DND-41 (cell line): ENCODE results near the gene KCNIP1.

ENCODE experiments used
- ATAC-seq: fragments of 200-7000 bp; cut with Tn5 transposase; 3 replicates; pipeline ENCODE4 v1.9.1; 2021; ENCODE audit warnings: low read depth; ENCODE audit not compliant: insufficient read depth
- DNase-seq: peaks from one replicate; pipeline ENCODE4 v3.0.0-alpha.2; 2020
- H2AFZ ChIP-seq: 2 replicates; pipeline ENCODE4 v1.6.0; 2012; ENCODE audit warnings: low read depth, low read length
- H3K27ac ChIP-seq: 2 replicates; pipeline ENCODE4 v1.5.1; 2012; ENCODE audit warnings: low read length, inconsistent platforms
- H3K27me3 ChIP-seq: fragments of 200-600 bp; sonication (generic); 2 replicates; pipeline ENCODE4 v1.6.0; 2012; ENCODE audit warnings: low read length, mild to moderate bottlenecking, inconsistent platforms; ENCODE audit not compliant: insufficient read depth, poor library complexity
- H3K36me3 ChIP-seq: 2 replicates; pipeline ENCODE4 v1.5.1; 2012; ENCODE audit warnings: low read length, inconsistent platforms; ENCODE audit not compliant: insufficient read depth
- H3K4me1 ChIP-seq: 2 replicates; pipeline ENCODE4 v1.5.1; 2012; ENCODE audit warnings: mild to moderate bottlenecking, low read length; ENCODE audit not compliant: insufficient read depth
- H3K4me2 ChIP-seq: 2 replicates; pipeline ENCODE4 v1.6.0; 2012; ENCODE audit warnings: mild to moderate bottlenecking, moderate library complexity, low read length, inconsistent platforms; ENCODE audit not compliant: insufficient read depth
- H3K4me3 ChIP-seq, 2 experiments: fragments of 200-600 bp in 1 of 2; shearing (Covaris generic) in 1 of 2; 2 replicates each; pipeline ENCODE4 v1.5.1; 2012 to 2016; ENCODE audit warnings: inconsistent platforms in 2 of 2, low read length in 2 of 2, mild to moderate bottlenecking in 2 of 2, low read depth in 1 of 2, moderate library complexity in 1 of 2
- H3K79me2 ChIP-seq: 2 replicates; pipeline ENCODE4 v1.6.0; 2012; ENCODE audit warnings: low read length, inconsistent platforms; ENCODE audit not compliant: insufficient read depth
- H3K9ac ChIP-seq: 2 replicates; pipeline ENCODE4 v1.6.0; 2012; ENCODE audit warnings: low read depth, mild to moderate bottlenecking, inconsistent platforms, low read length, moderate library complexity
- H3K9me3 ChIP-seq: 2 replicates; pipeline ENCODE4 v1.5.1; 2012; ENCODE audit warnings: low read length, moderate library complexity, mild to moderate bottlenecking, inconsistent platforms; ENCODE audit not compliant: insufficient read depth, severe bottlenecking
- H4K20me1 ChIP-seq: 2 replicates; pipeline ENCODE4 v1.6.0; 2012; ENCODE audit warnings: low read length; ENCODE audit not compliant: insufficient read depth
- CTCF ChIP-seq: IDR thresholded peaks from 2 replicates; pipeline ENCODE4 v1.5.1; 2012; ENCODE audit warnings: borderline replicate concordance, low read length, moderate library complexity, mild to moderate bottlenecking; ENCODE audit not compliant: poor library complexity, severe bottlenecking; ENCODE audit errors: extremely low read depth
- EZH2 ChIP-seq: IDR thresholded peaks from 3 replicates; pipeline ENCODE4 v1.6.1; 2012; ENCODE audit warnings: borderline replicate concordance, low read depth, mild to moderate bottlenecking, moderate library complexity, low read length, inconsistent platforms; ENCODE audit not compliant: severe bottlenecking

KCNIP1 gene

GRCh38 chr5:170614065-170614490 is 110.3 kb downstream of the KCNIP1 start:
- Histone ChIP-seq H4K20me1 (no peaks in the 10 kb centered on the region), H3K4me2 (no peak overlapping the region), H3K9me3 (no peaks in the 10 kb centered on the region), H3K36me3 (no peaks in the 10 kb centered on the region), H3K4me3 (no peak overlapping the region), H3K27me3 (peaks cover 6% of the 10 kb centered on the region), H3K4me1 (no peaks in the 10 kb centered on the region), H3K79me2 (no peaks in the 10 kb centered on the region), H3K9ac (no peak overlapping the region), H3K27ac (no peak overlapping the region), H2AFZ (no peak overlapping the region)
- ATAC-seq (no peak), DNase-seq (no peak)
- TF ChIP-seq CTCF (no peak), EZH2 (no peak)

- no peak overlapping the region for H3K9ac ChIP-seq
- H3K27me3 ChIP-seq = peaks cover 6% of the 10 kb centered on the region
- H3K9me3 ChIP-seq = no peaks in the 10 kb centered on the region
- DNase-seq (no peak), ATAC-seq (no peak)
- H3K4me3 ChIP-seq = no peak overlapping the region
- TF ChIP-seq CTCF = no peak
- no peak for TF ChIP-seq EZH2
- no peaks in the 10 kb centered on the region for H3K4me1 ChIP-seq
- H3K79me2 ChIP-seq = no peaks in the 10 kb centered on the region
- H2AFZ ChIP-seq = no peak overlapping the region
- H4K20me1 ChIP-seq = no peaks in the 10 kb centered on the region
- no peaks in the 10 kb centered on the region for H3K36me3 ChIP-seq
- H3K4me2 ChIP-seq = no peak overlapping the region
- H3K27ac ChIP-seq = no peak overlapping the region
Measured at GRCh38 chr5:170614720-170615119, 110.9 kb downstream of the KCNIP1 start.

- Histone ChIP-seq H3K4me1 (no peaks in the 10 kb centered on the region), H3K79me2 (no peaks in the 10 kb centered on the region), H3K36me3 (no peaks in the 10 kb centered on the region), H2AFZ (no peak overlapping the region), H4K20me1 (no peaks in the 10 kb centered on the region), H3K9me3 (no peaks in the 10 kb centered on the region), H3K4me3 (no peak overlapping the region), H3K27me3 (peaks cover 6% of the 10 kb centered on the region), H3K27ac (no peak overlapping the region), H3K9ac (no peak overlapping the region), H3K4me2 (no peak overlapping the region)
- ATAC-seq (no peak), DNase-seq (no peak)
- TF ChIP-seq EZH2 (no peak), CTCF (no peak)
Measured at GRCh38 chr5:170617533-170618490, 114.0 kb downstream of the KCNIP1 start.
